GM12874 (cell line): ENCODE results near the gene TTC5.

Experiments
- CTCF ChIP-seq: IDR thresholded peaks from 2 replicates; pipeline ENCODE4 v1.5.1; 2011; ENCODE audit warnings: low read depth, mild to moderate bottlenecking, control low read depth, low read length, moderate library complexity; ENCODE audit not compliant: insufficient read depth

Gene TTC5

GRCh38 chr14:20343092-20343861 is 37.5 kb upstream of the TTC5 start, which contains the start of gene PARP2:
TSS of gene PARP2 (plus strand) at chr14:20343635. CDS start at chr14:20343642, 7 bp downstream.
- TF ChIP-seq CTCF = no peak

- no peak for TF ChIP-seq CTCF
Observed at GRCh38 chr14:20341646-20342045, 35.9 kb upstream of the TTC5 start.

GRCh38 chr14:20334017-20334416 is 28.3 kb upstream of the TTC5 start:
- TF ChIP-seq CTCF = no peak

GRCh38 chr14:20333494-20333841 is 27.7 kb upstream of the TTC5 start:
- no peak for TF ChIP-seq CTCF

GRCh38 chr14:20332788-20333493 is 27.2 kb upstream of the TTC5 start, which contains the start of gene CCNB1IP1:
TSS of gene CCNB1IP1 (minus strand) at chr14:20333279. CDS start at chr14:20316523, 16,756 bp downstream.
- TF ChIP-seq CTCF = no peak

- no peak for TF ChIP-seq CTCF
Observed at GRCh38 chr14:20332431-20332787, 26.7 kb upstream of the TTC5 start.

GRCh38 chr14:20331053-20331613 is 25.4 kb upstream of the TTC5 start:
- no peak for TF ChIP-seq CTCF
